Immature natural killer cell (primary cell): Measurements from ENCODE around the gene CCNL1. TPM values are rescaled to one million over a fixed set of nuclear protein-coding genes. Genes with fewer than 3 reads are reported as not detected.

Experiments used
- DNase-seq, 3 donors: peaks; one replicate each; pipeline ENCODE4 v3.0.0; 2022; ENCODE audit warnings: mixed read lengths in 1 of 3
- H3K27ac Mint-ChIP-seq, 6 donors: one replicate each; pipeline ENCODE4 v1.8.0; 2020; ENCODE audit warnings: mixed read lengths in 6 of 6, mild to moderate bottlenecking in 5 of 6, inconsistent platforms in 4 of 6, moderate library complexity in 3 of 6
- H3K27me3 Mint-ChIP-seq, 3 donors: one replicate each; pipeline ENCODE4 v1.8.0; 2020 to 2021; ENCODE audit warnings: low read depth in 3 of 3, mild to moderate bottlenecking in 3 of 3, mixed read lengths in 3 of 3, moderate library complexity in 3 of 3, inconsistent platforms in 1 of 3
- H3K36me3 Mint-ChIP-seq, 3 donors: one replicate each; pipeline ENCODE4 v1.8.0; 2020; ENCODE audit warnings: mixed read lengths in 3 of 3, inconsistent platforms in 2 of 3, mild to moderate bottlenecking in 2 of 3
- H3K4me1 Mint-ChIP-seq, 2 donors: one replicate each; pipeline ENCODE4 v1.8.0; 2020; ENCODE audit warnings: inconsistent platforms in 2 of 2, mild to moderate bottlenecking in 2 of 2, mixed read lengths in 2 of 2, moderate library complexity in 1 of 2
- H3K4me3 Mint-ChIP-seq, 5 donors: one replicate each; pipeline ENCODE4 v1.8.0; 2020; ENCODE audit warnings: mild to moderate bottlenecking in 5 of 5, mixed read lengths in 5 of 5, inconsistent platforms in 3 of 5, moderate library complexity in 3 of 5
- H3K9me3 Mint-ChIP-seq, 6 donors: one replicate each; pipeline ENCODE4 v1.8.0; 2020; ENCODE audit warnings: mild to moderate bottlenecking in 6 of 6, mixed read lengths in 6 of 6, inconsistent platforms in 4 of 6, moderate library complexity in 3 of 6
- polyA plus RNA-seq, 3 donors: library from polyadenylated mRNA; unstranded; fragments of 300-500 nt; fragmentation: Illumina TruSeq; gene quantifications; one replicate each; pipeline ENCODE4 v1.2.3, GENCODE V29; 2021

Gene CCNL1
- polyA plus RNA-seq, 3 donors from 2014 or later = 35.3 to 87.6 (median 44.2) TPM

DNA sequence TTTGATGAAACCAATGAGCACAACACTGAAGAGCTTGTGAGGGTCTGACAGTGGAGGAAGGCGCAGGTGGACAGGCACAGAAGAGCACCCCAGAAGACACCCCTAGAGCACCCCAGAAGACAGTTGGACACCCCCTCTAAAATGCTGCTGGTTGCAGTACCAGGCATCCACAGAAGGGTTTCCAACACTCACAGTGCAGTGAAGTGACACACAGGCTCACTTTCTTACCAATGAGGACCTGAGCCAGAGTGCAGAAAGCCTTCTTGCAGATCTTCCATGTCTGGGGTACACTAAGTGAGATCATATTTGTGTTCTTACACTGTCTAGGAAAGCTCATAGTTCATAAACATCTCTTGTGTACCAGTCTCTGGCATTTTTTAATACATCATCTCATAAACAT, 27.6 kb downstream of the CCNL1 start:
- peaks cover 39 to 62% of the 10 kb centered on the region in 2 donors for H3K4me1 Mint-ChIP-seq
- H3K27ac Mint-ChIP-seq = peak overlapping the region in 5 of 6 donors; percentile 82 to 94 (median 88)
- no peak overlapping the region for H3K4me3 Mint-ChIP-seq

DNA sequence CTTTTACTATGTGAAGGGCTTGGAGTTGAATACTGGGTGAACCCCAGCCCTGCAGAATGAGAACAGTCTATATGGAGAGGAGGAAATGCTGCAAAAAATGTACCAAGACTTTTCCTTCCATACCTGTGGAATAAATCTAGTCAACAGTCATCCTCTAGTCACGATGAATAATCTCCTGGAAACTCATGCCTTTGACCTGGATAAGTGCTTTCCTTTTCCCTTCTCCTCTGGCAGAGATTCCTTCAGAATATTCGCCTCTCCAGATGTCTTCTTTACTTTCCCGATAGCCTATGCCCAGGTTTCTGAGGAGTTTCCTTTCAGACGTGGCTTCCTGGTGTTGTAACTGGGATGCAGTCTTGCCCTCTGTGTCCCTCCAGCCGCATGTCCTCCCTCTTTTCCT, 28.1 kb downstream of the CCNL1 start:
- peaks cover 0 to 3% (median 2%) of the 10 kb centered on the region in 3 donors for H3K27me3 Mint-ChIP-seq
- peak overlapping the region in 4 of 5 donors; percentile 28 to 73 (median 62) for H3K4me3 Mint-ChIP-seq
- no peak for DNase-seq
- peak overlapping the region; percentile 44 to 94 (median 88) for H3K27ac Mint-ChIP-seq
- H3K9me3 Mint-ChIP-seq = no peaks in the 10 kb centered on the region
- H3K36me3 Mint-ChIP-seq = no peaks in the 10 kb centered on the region
- H3K4me1 Mint-ChIP-seq = peaks cover 36 to 57% of the 10 kb centered on the region in 2 donors

More for the DNA sequence above, 27.6 kb downstream of the CCNL1 start:
- Mint-ChIP-seq H3K27me3 (peaks cover 0 to 3% (median 2%) of the 10 kb centered on the region in 3 donors), H3K9me3 (no peaks in the 10 kb centered on the region), H3K36me3 (no peaks in the 10 kb centered on the region)
- no peak for DNase-seq

GRCh38 chr3:157130467-157131251, 29.3 kb downstream of the CCNL1 start:
- Mint-ChIP-seq H3K4me3 (peak overlapping the region; percentile 52 to 75 (median 73)), H3K27ac (peak overlapping the region; percentile 85 to 94 (median 90)), H3K4me1 (peaks cover 36 to 56% of the 10 kb centered on the region in 2 donors), H3K36me3 (no peaks in the 10 kb centered on the region), H3K9me3 (no peaks in the 10 kb centered on the region), H3K27me3 (peaks cover 0 to 3% (median 2%) of the 10 kb centered on the region in 3 donors)
- peak; percentile 55 to 63 (median 61) for DNase-seq

DNA sequence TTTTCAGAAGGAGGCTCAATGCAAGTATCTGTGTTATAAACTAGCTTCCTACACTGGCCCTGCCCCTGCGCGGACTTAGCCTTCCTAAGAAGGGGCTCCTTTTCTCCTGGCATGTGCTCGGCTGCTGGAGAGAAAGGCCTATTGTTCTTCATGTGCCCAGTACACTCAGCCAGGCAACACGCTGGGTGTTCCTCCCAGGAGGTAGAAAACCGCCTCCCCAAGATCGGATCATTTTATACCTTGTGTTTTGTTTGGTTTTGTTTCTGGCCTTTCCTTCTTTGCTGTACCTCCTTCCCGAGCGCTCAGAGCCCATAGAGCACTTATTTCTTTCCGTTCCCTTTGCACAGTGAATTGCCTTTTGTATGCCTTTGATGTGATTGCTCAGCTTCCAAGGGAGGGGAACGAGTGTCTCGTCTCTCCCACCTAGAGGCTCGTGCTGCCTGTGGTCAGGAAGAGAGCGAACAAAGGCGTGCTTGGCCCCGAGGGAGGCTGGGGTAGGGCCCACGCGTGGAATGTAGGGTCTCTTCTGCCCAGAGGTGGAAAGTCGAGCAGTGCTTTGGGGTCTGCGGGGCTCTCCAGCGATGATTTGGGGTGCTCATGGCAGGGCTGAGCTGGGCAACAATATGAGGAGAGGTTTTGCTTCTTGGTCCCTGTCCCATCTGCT, 30.0 kb downstream of the CCNL1 start:
- peaks cover 36 to 56% of the 10 kb centered on the region in 2 donors for H3K4me1 Mint-ChIP-seq
- H3K4me3 Mint-ChIP-seq = peak overlapping the region; percentile 52 to 75 (median 63)
- peaks cover 0 to 3% (median 2%) of the 10 kb centered on the region in 3 donors for H3K27me3 Mint-ChIP-seq
- peak overlapping the region; percentile 84 to 93 (median 89) for H3K27ac Mint-ChIP-seq
- no peaks in the 10 kb centered on the region for H3K36me3 Mint-ChIP-seq
- DNase-seq = no peak
- H3K9me3 Mint-ChIP-seq = no peaks in the 10 kb centered on the region

DNA sequence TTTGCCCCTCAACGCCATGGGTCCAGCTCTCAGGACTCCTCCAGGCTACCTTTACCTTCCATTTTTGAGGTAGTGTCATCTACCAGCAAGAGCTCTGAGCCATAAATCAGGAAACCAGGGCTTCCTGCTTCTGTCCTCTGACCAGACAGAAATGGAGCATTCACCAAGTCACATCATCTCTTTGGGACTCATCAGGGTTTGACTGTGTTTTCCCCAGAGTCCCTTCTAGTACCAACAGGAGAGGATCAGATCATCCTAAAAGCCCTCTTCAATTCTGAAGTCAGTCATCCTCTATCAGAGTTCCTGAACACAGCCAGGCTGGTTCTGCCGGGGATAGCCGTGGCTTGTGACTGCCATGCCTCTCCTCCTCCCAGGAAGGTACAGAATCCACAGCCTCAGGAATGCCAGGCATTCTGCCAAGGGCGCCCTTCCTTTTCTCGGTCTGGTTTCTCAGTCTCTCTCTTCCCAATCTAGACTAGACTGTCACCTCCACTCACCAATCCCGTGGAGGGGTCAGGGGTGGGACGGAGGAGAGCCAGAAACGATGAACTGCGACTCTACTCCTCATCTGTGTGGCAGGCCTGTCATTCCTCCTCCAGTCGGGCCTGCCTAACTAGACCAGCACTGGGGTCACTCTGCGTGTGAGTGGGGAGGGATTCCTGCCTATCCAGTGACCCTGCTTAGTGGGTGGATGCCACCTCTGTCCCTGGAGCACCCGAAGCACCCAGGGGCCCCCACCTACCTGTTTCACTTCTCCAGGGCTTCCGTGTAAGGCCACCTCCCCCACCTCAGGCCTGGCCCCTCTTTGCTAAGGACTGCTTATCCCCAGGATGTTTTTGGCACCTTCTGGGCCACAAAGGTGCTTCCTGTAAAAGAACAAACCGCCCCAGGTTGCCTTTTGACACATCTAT, 30.9 kb downstream of the CCNL1 start:
- Mint-ChIP-seq H3K36me3 (no peaks in the 10 kb centered on the region), H3K4me1 (peaks cover 35 to 54% of the 10 kb centered on the region in 2 donors), H3K9me3 (no peaks in the 10 kb centered on the region), H3K27me3 (peaks cover 0 to 3% (median 0%) of the 10 kb centered on the region in 3 donors), H3K4me3 (peak overlapping the region in 1 of 5 donors; percentile 4), H3K27ac (peak overlapping the region; percentile 84 to 93 (median 89))
- no peak for DNase-seq

DNA sequence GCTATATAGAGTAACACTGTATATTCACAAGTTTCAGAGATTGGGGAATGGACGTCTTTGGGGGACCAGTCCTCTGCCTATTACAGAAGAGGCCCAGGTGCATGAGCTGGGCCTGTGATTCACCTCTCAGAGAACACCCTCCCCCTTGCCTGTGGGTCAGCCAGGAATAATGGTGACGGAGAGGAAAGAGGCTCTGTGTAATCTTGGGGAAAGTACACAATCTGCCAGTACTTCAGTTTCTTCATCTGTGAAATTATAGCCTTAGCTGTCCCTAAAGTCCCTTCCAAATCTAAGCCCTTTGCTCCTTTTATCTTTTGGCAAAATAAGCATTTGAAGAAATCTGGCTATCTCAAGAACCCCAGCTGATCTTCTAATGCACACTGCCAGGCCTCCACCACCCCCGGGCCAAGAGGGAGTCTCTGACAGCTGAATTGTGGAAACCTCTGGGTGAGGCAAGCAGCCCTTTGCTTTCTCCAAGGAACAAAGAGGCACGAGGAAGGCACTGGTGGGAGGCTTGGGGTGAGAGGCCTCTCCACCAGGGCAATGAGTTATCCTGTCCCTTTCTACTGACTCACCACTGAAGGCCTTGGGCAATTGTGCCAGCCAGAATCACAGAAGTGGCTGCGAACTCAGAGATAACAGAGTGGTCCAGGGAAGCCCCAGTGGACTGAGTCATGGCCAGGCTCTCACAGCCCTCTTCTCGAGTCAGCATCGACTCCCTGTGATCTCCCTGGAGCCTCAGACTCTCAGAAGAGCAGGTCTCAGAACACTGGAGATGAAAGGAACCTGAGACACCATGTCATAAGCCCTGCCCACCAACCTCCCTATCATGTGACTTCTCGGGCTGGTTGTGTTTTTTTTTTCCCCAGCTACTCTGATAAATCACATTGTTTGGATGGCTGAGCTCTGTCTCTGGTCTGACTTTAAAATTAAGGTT, 31.8 kb downstream of the CCNL1 start:
- Mint-ChIP-seq H3K27ac (peak overlapping the region; percentile 84 to 93 (median 89)), H3K9me3 (no peaks in the 10 kb centered on the region), H3K27me3 (peaks cover 0 to 3% (median 0%) of the 10 kb centered on the region in 3 donors), H3K4me3 (no peak overlapping the region), H3K4me1 (peaks cover 33 to 47% of the 10 kb centered on the region in 2 donors), H3K36me3 (no peaks in the 10 kb centered on the region)
- no peak for DNase-seq

DNA sequence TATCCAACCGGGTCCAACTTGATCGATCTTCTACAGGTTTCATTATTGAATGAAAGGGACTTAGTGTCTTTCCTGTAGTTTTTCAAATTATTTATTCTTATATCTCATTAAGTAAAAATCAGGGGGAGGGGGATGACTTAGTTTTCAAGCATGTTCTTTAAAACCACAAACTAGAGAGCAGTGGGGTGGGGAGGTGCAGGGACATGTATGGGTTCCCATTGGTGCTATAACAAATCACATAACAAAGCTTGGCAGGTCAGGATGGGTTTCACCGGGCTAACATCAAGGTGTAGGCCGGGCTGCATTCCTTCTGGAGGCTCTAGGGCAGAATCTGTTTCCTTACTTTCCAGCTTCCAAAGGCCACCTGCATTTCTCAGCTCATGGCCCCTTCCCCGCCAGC, 32.7 kb downstream of the CCNL1 start:
- H3K27ac Mint-ChIP-seq = peak overlapping the region in 2 of 6 donors; percentile 54 to 87
- H3K27me3 Mint-ChIP-seq = peaks cover 0 to 3% (median 0%) of the 10 kb centered on the region in 3 donors
- H3K9me3 Mint-ChIP-seq = no peaks in the 10 kb centered on the region
- no peak for DNase-seq
- no peaks in the 10 kb centered on the region for H3K36me3 Mint-ChIP-seq
- H3K4me1 Mint-ChIP-seq = peaks cover 32 to 38% of the 10 kb centered on the region in 2 donors
- no peak overlapping the region for H3K4me3 Mint-ChIP-seq

GRCh38 chr3:157126365-157126764, 33.6 kb downstream of the CCNL1 start:
- H3K4me3 Mint-ChIP-seq = no peak overlapping the region
- peak overlapping the region in 1 of 6 donors; percentile 4 for H3K27ac Mint-ChIP-seq
- H3K4me1 Mint-ChIP-seq = peaks cover 23 to 29% of the 10 kb centered on the region in 2 donors
- no peaks in the 10 kb centered on the region for H3K36me3 Mint-ChIP-seq
- H3K27me3 Mint-ChIP-seq = peaks cover 0 to 3% (median 0%) of the 10 kb centered on the region in 3 donors
- no peak for DNase-seq
- H3K9me3 Mint-ChIP-seq = no peaks in the 10 kb centered on the region

GRCh38 chr3:157125101-157125500, 34.8 kb downstream of the CCNL1 start:
- DNase-seq = no peak
- Mint-ChIP-seq H3K4me1 (peaks cover 13 to 17% of the 10 kb centered on the region in 2 donors), H3K27me3 (no peaks in the 10 kb centered on the region), H3K4me3 (no peak overlapping the region), H3K36me3 (no peaks in the 10 kb centered on the region), H3K27ac (peak overlapping the region in 1 of 6 donors; percentile 47), H3K9me3 (no peaks in the 10 kb centered on the region)

DNA sequence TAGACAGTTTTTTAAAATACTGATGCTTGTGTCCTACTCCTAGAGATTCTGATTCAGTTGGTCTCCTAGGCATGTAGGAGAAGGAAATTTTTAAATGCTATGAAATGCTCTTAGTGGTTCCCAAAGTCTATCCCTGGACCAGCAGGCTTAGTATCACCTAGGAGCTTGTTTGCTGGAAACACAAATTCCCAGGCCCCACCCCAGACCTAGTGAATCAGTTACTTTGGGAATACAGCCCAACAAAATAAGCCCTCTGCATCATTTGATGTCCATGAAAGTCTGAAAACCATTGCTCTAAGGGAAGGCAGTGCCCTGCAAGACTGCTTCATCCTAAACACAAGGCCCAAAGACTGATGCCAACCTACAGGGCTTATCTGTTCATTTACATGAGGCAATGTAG, 36.3 kb downstream of the CCNL1 start:
- Mint-ChIP-seq H3K27me3 (peaks cover 0 to 6% (median 5%) of the 10 kb centered on the region in 3 donors), H3K4me1 (peaks cover 9 to 15% of the 10 kb centered on the region in 2 donors), H3K9me3 (no peaks in the 10 kb centered on the region), H3K27ac (no peak overlapping the region), H3K36me3 (no peaks in the 10 kb centered on the region), H3K4me3 (no peak overlapping the region)
- no peak for DNase-seq

- no peak for DNase-seq
- Mint-ChIP-seq H3K9me3 (no peaks in the 10 kb centered on the region), H3K27ac (no peak overlapping the region), H3K27me3 (peaks cover 0 to 6% (median 5%) of the 10 kb centered on the region in 3 donors), H3K36me3 (no peaks in the 10 kb centered on the region), H3K4me1 (peaks cover 9 to 13% of the 10 kb centered on the region in 2 donors), H3K4me3 (no peak overlapping the region)
Measured at GRCh38 chr3:157122832-157123427, 37.0 kb downstream of the CCNL1 start.

DNA sequence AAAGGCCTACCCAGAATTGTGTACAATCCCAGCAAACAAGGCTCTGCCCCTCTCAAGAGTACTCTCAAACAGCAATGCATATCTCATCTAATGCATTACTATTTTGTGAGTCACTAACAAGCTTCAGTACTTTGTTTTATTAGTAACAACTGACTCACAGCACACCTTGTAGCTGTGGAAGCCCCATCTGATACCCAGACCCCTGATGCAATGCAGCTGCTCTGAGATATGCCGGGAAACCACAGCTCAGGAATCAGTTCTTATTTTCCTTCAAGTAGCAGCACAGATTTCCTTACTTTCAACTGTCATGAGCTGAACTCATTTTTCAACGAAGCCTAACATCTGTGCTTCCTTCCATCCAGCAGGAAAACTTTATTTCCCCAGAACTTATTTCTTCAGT, 37.8 kb downstream of the CCNL1 start:
- Mint-ChIP-seq H3K4me1 (peaks cover 9 to 13% of the 10 kb centered on the region in 2 donors), H3K36me3 (no peaks in the 10 kb centered on the region), H3K4me3 (no peak overlapping the region), H3K27ac (no peak overlapping the region), H3K27me3 (peaks cover 0 to 6% (median 5%) of the 10 kb centered on the region in 3 donors), H3K9me3 (no peaks in the 10 kb centered on the region)
- DNase-seq = no peak
